Vagina (tissue), 2 donors: ENCODE results near the gene ZNF219.

ENCODE experiments used
- POLR2A ChIP-seq, 2 donors: fragments of 450-650 bp; IDR thresholded peaks; one replicate each; pipeline ENCODE4 v1.6.1; 2017; ENCODE audit warnings: antibody characterized with exemption in 2 of 2, mild to moderate bottlenecking in 2 of 2, moderate library complexity in 2 of 2
- POLR2AphosphoS5 ChIP-seq, 2 donors: sonication (generic); formaldehyde crosslinking; IDR thresholded peaks; one replicate each; pipeline ENCODE4 v1.9.0; 2017; ENCODE audit warnings: antibody characterized with exemption in 2 of 2, mild to moderate bottlenecking in 2 of 2, low read depth in 1 of 2; ENCODE audit not compliant: insufficient read depth in 1 of 2
- TF ChIP-seq, protein P1 (sequence below), 3 experiments: fragments of 450-650 bp in 2 of 3; fragments of 200-600 bp in 1 of 3; sonication (generic) in 1 of 3; IDR thresholded peaks; one replicate each; pipeline ENCODE4 v1.5.1; 2017 to 2019; ENCODE audit warnings: antibody characterized with exemption in 3 of 3, mild to moderate bottlenecking in 2 of 3, moderate library complexity in 2 of 3

DNA sequence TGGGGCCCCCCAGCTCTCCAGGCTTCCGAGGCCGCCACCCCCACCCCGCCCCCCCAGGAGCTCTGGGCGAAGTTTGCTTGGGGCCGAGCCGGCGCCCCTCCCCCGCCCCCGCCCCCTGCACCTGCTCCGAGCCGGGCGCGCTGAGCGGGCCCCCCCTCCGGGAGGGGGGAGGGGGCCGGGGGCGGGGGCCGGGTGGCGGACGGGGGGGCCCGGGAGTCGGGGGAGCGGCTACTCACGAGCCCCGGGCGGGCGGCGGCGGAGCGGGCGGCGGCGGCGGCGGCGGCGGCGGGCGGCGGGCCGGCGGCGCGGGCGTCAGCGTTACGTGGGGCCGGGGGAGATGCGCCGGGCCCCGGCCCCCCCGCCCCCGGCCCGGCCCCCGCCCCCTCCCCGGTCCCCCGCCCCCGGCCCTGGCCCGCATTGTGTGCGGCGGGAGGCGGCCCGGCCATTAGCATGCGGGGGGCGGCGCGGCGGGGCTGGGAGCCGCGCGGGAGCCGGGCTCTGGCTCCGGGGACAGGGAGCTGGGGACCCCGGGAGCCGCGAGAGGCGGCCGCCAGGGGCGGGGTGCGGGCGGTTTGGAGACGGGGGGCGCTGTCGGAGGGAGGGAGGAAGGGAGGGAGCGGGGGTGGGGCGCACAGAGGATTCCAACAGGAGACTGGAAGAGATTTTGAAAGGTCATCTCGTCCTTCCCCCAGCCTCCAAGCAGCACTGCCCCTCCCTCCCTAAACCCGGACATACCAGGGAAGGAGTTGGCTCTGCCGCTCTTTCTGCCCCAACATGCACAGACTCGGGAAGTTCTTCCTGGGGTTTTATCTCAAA, at the start of gene ZNF219:
- TF ChIP-seq, protein P1, sequence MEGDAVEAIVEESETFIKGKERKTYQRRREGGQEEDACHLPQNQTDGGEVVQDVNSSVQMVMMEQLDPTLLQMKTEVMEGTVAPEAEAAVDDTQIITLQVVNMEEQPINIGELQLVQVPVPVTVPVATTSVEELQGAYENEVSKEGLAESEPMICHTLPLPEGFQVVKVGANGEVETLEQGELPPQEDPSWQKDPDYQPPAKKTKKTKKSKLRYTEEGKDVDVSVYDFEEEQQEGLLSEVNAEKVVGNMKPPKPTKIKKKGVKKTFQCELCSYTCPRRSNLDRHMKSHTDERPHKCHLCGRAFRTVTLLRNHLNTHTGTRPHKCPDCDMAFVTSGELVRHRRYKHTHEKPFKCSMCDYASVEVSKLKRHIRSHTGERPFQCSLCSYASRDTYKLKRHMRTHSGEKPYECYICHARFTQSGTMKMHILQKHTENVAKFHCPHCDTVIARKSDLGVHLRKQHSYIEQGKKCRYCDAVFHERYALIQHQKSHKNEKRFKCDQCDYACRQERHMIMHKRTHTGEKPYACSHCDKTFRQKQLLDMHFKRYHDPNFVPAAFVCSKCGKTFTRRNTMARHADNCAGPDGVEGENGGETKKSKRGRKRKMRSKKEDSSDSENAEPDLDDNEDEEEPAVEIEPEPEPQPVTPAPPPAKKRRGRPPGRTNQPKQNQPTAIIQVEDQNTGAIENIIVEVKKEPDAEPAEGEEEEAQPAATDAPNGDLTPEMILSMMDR (IDR thresholded peaks at IDR 0.05) = no peak
- peak in 1 of 2 donors; percentile 24 for TF ChIP-seq POLR2A (IDR thresholded peaks at IDR 0.05)
- TF ChIP-seq POLR2AphosphoS5 (IDR thresholded peaks at IDR 0.05; ENCODE audit: insufficient read depth in 1 of 2, low read depth in 1 of 2) = peak; percentile 19 to 33
